ENCODE data around the gene CCL16.

Gene CCL16

DNA sequence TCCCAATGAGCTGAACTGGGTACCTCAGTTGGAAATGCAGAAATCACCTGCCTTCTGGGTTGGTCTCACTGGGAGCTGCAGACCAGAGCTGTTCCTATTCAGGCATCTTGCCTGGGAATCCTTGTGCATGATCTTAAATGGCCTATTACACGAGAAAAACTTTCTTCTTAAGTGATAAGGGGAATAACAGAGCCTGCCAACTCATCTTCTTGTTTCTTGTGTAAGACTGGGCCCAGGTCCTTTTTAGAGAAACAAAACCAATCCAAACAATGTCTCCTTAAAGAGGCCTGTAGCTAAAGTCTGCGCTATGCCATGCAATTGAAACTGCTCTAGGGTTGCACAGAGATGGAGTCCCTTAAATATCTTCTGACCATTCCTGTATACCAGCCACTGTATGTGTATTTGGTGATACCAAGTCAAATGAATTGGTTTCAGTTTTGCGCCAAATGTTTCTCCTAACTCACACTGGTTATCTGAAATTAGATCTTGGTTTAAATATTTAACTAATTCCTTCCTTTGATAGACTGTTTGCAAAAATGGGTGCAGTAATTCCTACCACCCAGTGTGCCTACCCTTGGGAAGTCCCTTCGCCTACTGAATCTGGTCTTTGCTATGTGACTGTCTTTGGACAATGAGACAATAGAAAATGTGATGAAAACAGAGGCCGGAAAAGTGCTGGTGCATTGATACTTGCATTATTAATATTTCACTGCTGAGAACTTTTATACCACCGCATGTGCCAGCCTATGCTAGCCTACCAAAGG lies 43.0 kb upstream of the CCL16 start:
- H3K9me3 ChIP-seq (ENCODE audit: insufficient read depth, low read length, severe bottlenecking): no peaks in the 10 kb centered on the region
- H3K36me3 ChIP-seq (ENCODE audit: insufficient read depth, low read length): no peaks in the 10 kb centered on the region
- H2AFZ ChIP-seq (ENCODE audit: low read depth, low read length): no peak overlapping the region
- H4K20me1 ChIP-seq (ENCODE audit: insufficient read depth, low read length): no peaks in the 10 kb centered on the region
- no peak overlapping the region for H3K27ac ChIP-seq (ENCODE audit: low read length)
- peaks cover 9% of the 10 kb centered on the region for H3K27me3 ChIP-seq (ENCODE audit: insufficient read depth, low read length, poor library complexity)
- no peak overlapping the region for H3K9ac ChIP-seq (ENCODE audit: low read depth, low read length)
- no peaks in the 10 kb centered on the region for H3K4me1 ChIP-seq (ENCODE audit: insufficient read depth, low read length)
- TF ChIP-seq EZH2 (IDR thresholded peaks at IDR 0.05; ENCODE audit: borderline replicate concordance, low read depth, low read length, severe bottlenecking): no peak
- TF ChIP-seq, protein P1, sequence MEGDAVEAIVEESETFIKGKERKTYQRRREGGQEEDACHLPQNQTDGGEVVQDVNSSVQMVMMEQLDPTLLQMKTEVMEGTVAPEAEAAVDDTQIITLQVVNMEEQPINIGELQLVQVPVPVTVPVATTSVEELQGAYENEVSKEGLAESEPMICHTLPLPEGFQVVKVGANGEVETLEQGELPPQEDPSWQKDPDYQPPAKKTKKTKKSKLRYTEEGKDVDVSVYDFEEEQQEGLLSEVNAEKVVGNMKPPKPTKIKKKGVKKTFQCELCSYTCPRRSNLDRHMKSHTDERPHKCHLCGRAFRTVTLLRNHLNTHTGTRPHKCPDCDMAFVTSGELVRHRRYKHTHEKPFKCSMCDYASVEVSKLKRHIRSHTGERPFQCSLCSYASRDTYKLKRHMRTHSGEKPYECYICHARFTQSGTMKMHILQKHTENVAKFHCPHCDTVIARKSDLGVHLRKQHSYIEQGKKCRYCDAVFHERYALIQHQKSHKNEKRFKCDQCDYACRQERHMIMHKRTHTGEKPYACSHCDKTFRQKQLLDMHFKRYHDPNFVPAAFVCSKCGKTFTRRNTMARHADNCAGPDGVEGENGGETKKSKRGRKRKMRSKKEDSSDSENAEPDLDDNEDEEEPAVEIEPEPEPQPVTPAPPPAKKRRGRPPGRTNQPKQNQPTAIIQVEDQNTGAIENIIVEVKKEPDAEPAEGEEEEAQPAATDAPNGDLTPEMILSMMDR (IDR thresholded peaks at IDR 0.05; ENCODE audit: borderline replicate concordance, extremely low read depth, low read length, poor library complexity, severe bottlenecking): no peak
- H3K79me2 ChIP-seq (ENCODE audit: insufficient read depth, low read length): no peaks in the 10 kb centered on the region
- H3K4me2 ChIP-seq (ENCODE audit: insufficient read depth, low read length): no peak overlapping the region
- no peak overlapping the region for H3K4me3 ChIP-seq (ENCODE audit: low read depth in 1 of 2, low read length in 2 of 2)
- ATAC-seq (ENCODE audit: insufficient read depth, low read depth) (no peak), DNase-seq (no peak)

DNA sequence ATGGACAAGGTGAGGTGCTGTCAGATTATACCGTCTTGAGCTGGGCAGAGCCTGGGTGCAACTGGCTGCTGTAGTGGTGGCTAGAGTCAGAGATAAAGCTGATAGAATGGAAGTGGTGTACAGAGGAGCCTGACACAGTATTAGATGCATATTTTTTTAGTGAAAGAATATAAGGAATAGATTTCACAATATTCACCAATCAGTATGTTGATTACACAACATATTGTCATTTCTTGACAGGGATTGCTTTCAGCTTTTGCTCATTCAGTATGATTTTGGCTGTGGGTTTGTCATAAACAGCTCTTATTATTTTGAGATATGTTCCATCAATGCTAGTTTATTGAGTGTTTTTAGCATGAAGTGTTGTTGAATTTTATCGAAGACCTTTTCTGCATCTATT lies 38.1 kb upstream of the CCL16 start:
- no peaks in the 10 kb centered on the region for H3K36me3 ChIP-seq (ENCODE audit: insufficient read depth, low read length)
- ATAC-seq (ENCODE audit: insufficient read depth, low read depth) (no peak), DNase-seq (no peak)
- H4K20me1 ChIP-seq (ENCODE audit: insufficient read depth, low read length): no peaks in the 10 kb centered on the region
- H3K4me2 ChIP-seq (ENCODE audit: insufficient read depth, low read length): no peak overlapping the region
- TF ChIP-seq EZH2 (IDR thresholded peaks at IDR 0.05; ENCODE audit: borderline replicate concordance, low read depth, low read length, severe bottlenecking): no peak
- TF ChIP-seq, protein P1 (IDR thresholded peaks at IDR 0.05; ENCODE audit: borderline replicate concordance, extremely low read depth, low read length, poor library complexity, severe bottlenecking): no peak
- H3K9me3 ChIP-seq (ENCODE audit: insufficient read depth, low read length, severe bottlenecking): no peaks in the 10 kb centered on the region
- no peak overlapping the region for H3K4me3 ChIP-seq (ENCODE audit: low read depth in 1 of 2, low read length in 2 of 2)
- H3K4me1 ChIP-seq (ENCODE audit: insufficient read depth, low read length): no peaks in the 10 kb centered on the region
- H3K27ac ChIP-seq (ENCODE audit: low read length): no peak overlapping the region
- no peak overlapping the region for H3K9ac ChIP-seq (ENCODE audit: low read depth, low read length)
- H3K27me3 ChIP-seq (ENCODE audit: insufficient read depth, low read length, poor library complexity): peaks cover 10% of the 10 kb centered on the region
- no peaks in the 10 kb centered on the region for H3K79me2 ChIP-seq (ENCODE audit: insufficient read depth, low read length)
- no peak overlapping the region for H2AFZ ChIP-seq (ENCODE audit: low read depth, low read length)

DNA sequence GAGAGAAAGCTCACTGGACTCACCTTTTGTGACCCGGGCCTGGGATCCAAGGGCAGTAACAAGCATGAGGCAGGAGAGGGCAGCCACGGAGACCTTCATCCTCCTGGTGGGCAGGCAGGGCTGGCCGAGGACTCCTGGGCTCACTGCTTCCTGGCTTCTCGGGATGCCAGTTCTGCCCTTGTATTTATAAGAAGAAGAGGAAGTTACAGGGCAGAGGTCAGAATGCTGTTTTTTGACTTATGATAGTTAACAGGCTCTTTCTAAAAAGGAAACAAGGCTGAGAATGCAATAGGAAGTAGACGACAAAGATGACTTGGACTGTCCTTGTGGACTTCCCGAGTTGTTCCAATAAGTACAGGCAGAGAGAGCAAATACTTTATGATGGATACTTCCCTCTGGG lies 36.5 kb upstream of the CCL16 start, which contains the start of gene CCL23:
CCL23 (minus strand) TSS at position 174 of the 400 bp plus-strand sequence; CDS start at position 99, 75 bp downstream.
- no peaks in the 10 kb centered on the region for H3K9me3 ChIP-seq (ENCODE audit: insufficient read depth, low read length, severe bottlenecking)
- TF ChIP-seq, protein P1 (IDR thresholded peaks at IDR 0.05; ENCODE audit: borderline replicate concordance, extremely low read depth, low read length, poor library complexity, severe bottlenecking): no peak
- no peak for TF ChIP-seq EZH2 (IDR thresholded peaks at IDR 0.05; ENCODE audit: borderline replicate concordance, low read depth, low read length, severe bottlenecking)
- H3K4me3 ChIP-seq (ENCODE audit: low read depth in 1 of 2, low read length in 2 of 2): no peak within 1 kb of the TSS
- DNase-seq (no peak), ATAC-seq (ENCODE audit: insufficient read depth, low read depth) (no peak)
- no peak within 1 kb of the TSS for H3K9ac ChIP-seq (ENCODE audit: low read depth, low read length)
- H2AFZ ChIP-seq (ENCODE audit: low read depth, low read length): no peak within 1 kb of the TSS
- H3K27ac ChIP-seq (ENCODE audit: low read length): no peak within 1 kb of the TSS
- no peaks in the 10 kb centered on the region for H4K20me1 ChIP-seq (ENCODE audit: insufficient read depth, low read length)
- H3K79me2 ChIP-seq (ENCODE audit: insufficient read depth, low read length): no peaks in the 10 kb centered on the region
- no peak within 1 kb of the TSS for H3K4me2 ChIP-seq (ENCODE audit: insufficient read depth, low read length)
- peaks cover 10% of the 10 kb centered on the region for H3K27me3 ChIP-seq (ENCODE audit: insufficient read depth, low read length, poor library complexity)
- no peaks in the 10 kb centered on the region for H3K36me3 ChIP-seq (ENCODE audit: insufficient read depth, low read length)
- H3K4me1 ChIP-seq (ENCODE audit: insufficient read depth, low read length): no peaks in the 10 kb centered on the region

Data from DND-41 (cell line).